ENCODE measurements around the gene UGT1A7.
A peak's percentile ranks its signal among the peaks of the same experiment; 100 is the strongest.
"Not testable (repeated sequence)": the region's sequence is repeated elsewhere in the genome, so short reads cannot be mapped to it uniquely, and the experiment has no call there.

Gene UGT1A7

GRCh38 chr2:233714121-233714520 is 32.4 kb downstream of the UGT1A7 start:
- DNase-seq = no peak

- no peak for DNase-seq
These were observed 36.9 kb downstream of the UGT1A7 start, which contains the start of gene UGT1A4 for GRCh38 chr2:233718552-233718951. Gene UGT1A4, plus strand, starts transcription at chr2:233718736. Its CDS starts 85 bp downstream, at chr2:233718821.

GRCh38 chr2:233728723-233729301 is 47.1 kb downstream of the UGT1A7 start, which contains the start of gene UGT1A3:
Gene UGT1A3, plus strand, starts transcription at chr2:233729042. Its CDS starts 85 bp downstream, at chr2:233729127.
- no peak for DNase-seq

- DNase-seq = not testable (repeated sequence)
These were observed 55.4 kb downstream of the UGT1A7 start for GRCh38 chr2:233736868-233737653.

- no peak for DNase-seq
These were observed 59.2 kb downstream of the UGT1A7 start for GRCh38 chr2:233740870-233741269.

- no peak for DNase-seq
These were observed 62.0 kb downstream of the UGT1A7 start for GRCh38 chr2:233743464-233744259.

GRCh38 chr2:233745073-233745755 is 63.5 kb downstream of the UGT1A7 start:
- no peak for DNase-seq

- DNase-seq = not testable (repeated sequence)
These were observed 64.1 kb downstream of the UGT1A7 start for GRCh38 chr2:233745838-233746237.

GRCh38 chr2:233746475-233747282 is 65.0 kb downstream of the UGT1A7 start:
- no peak for DNase-seq

GRCh38 chr2:233747283-233747544 is 65.5 kb downstream of the UGT1A7 start:
- DNase-seq = no peak

- DNase-seq = not testable (repeated sequence)
These were observed 69.0 kb downstream of the UGT1A7 start for GRCh38 chr2:233750689-233751088.

GRCh38 chr2:233751212-233752009 is 69.7 kb downstream of the UGT1A7 start:
- not testable (repeated sequence) for DNase-seq

GRCh38 chr2:233754872-233755611 is 73.3 kb downstream of the UGT1A7 start:
- DNase-seq = no peak

GRCh38 chr2:233756429-233757081 is 74.9 kb downstream of the UGT1A7 start:
- DNase-seq = no peak

- no peak for DNase-seq
These were observed 76.4 kb downstream of the UGT1A7 start for GRCh38 chr2:233758141-233758540.

GRCh38 chr2:233758849-233759248 is 77.1 kb downstream of the UGT1A7 start:
- DNase-seq = no peak

- DNase-seq = no peak
These were observed 78.3 kb downstream of the UGT1A7 start, which contains the start of gene UGT1A1 for GRCh38 chr2:233760043-233760442. Gene UGT1A1, plus strand, starts transcription at chr2:233760270. Its CDS starts 18 bp downstream, at chr2:233760288.

GRCh38 chr2:233761040-233761769 is 79.5 kb downstream of the UGT1A7 start:
- DNase-seq = no peak

GRCh38 chr2:233764264-233764663 is 82.6 kb downstream of the UGT1A7 start:
- DNase-seq = peak; percentile 1
